Parathyroid adenoma (tissue), 2 donors: ENCODE measurements around the gene CPE.

Experiments
- H2AFZ ChIP-seq: fragments of 300-600 bp; sonication (generic); one replicate; pipeline ENCODE4 v1.7.0; 2017; ENCODE audit warnings: antibody characterized with exemption, mild to moderate bottlenecking
- H3K27ac ChIP-seq: fragments of 300-600 bp; sonication (generic); one replicate; pipeline ENCODE4 v1.7.0; 2017
- H3K27me3 ChIP-seq: fragments of 300-600 bp; sonication (generic); one replicate; pipeline ENCODE4 v1.7.0; 2017; ENCODE audit warnings: low read length; ENCODE audit not compliant: control insufficient read depth, insufficient read depth
- H3K36me3 ChIP-seq: fragments of 300-600 bp; sonication (generic); one replicate; pipeline ENCODE4 v1.7.0; 2017; ENCODE audit warnings: low read length; ENCODE audit not compliant: control insufficient read depth, insufficient read depth
- H3K4me1 ChIP-seq: fragments of 300-600 bp; sonication (generic); one replicate; pipeline ENCODE4 v1.7.0; 2017; ENCODE audit warnings: control low read depth
- H3K4me2 ChIP-seq: fragments of 300-600 bp; sonication (generic); one replicate; pipeline ENCODE4 v1.7.0; 2017; ENCODE audit warnings: low read length
- H3K4me3 ChIP-seq: fragments of 300-600 bp; sonication (generic); one replicate; pipeline ENCODE4 v1.7.0; 2017; ENCODE audit warnings: low read depth, low read length
- H3K79me2 ChIP-seq: fragments of 300-600 bp; sonication (generic); one replicate; pipeline ENCODE4 v1.7.0; 2017; ENCODE audit warnings: control low read depth
- H3K9ac ChIP-seq: fragments of 300-600 bp; sonication (generic); one replicate; pipeline ENCODE4 v1.7.0; 2017; ENCODE audit warnings: mild to moderate bottlenecking
- H3K9me3 ChIP-seq: fragments of 300-600 bp; sonication (generic); one replicate; pipeline ENCODE4 v1.7.0; 2017; ENCODE audit warnings: low read length; ENCODE audit not compliant: control insufficient read depth
- CTCF ChIP-seq: fragments of 300-600 bp; sonication (generic); IDR thresholded peaks from one replicate; pipeline ENCODE4 v1.7.0; 2017; ENCODE audit warnings: antibody characterized with exemption, mild to moderate bottlenecking
- donor health status: primary hyperparathyroidism.

Gene CPE

GRCh38 chr4:165369522-165369921 is 9.3 kb upstream of the CPE start:
- Histone ChIP-seq H3K79me2 (no peaks in the 10 kb centered on the region), H3K9ac (no peak overlapping the region), H3K4me1 (no peaks in the 10 kb centered on the region), H3K4me2 (no peak overlapping the region), H2AFZ (no peak overlapping the region), H3K27ac (no peak overlapping the region), H3K4me3 (no peak overlapping the region), H3K27me3 (no peaks in the 10 kb centered on the region), H3K9me3 (no peaks in the 10 kb centered on the region), H3K36me3 (no peaks in the 10 kb centered on the region)
- no peak for TF ChIP-seq CTCF

DNA sequence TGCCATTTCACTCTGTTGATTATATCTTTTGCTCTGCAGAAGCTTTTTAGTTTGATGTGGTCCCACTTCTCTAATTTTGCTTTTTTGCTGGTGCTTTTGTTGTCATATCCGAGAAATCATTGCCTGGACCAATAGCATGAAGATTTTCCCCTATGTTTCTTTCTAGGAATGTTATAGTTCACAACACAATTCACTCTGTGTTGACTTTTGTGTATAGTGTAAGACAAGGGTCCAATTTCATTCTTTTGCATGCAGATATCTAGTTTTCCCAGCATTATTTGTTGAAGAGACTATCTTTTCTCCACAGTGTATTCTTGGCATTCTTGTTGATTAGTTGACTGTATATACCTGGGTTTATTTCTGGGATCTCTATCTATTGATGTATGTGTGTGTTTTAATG is 8.3 kb upstream of the CPE start:
- no peak overlapping the region for H3K4me3 ChIP-seq
- H2AFZ ChIP-seq, result no peak overlapping the region
- TF ChIP-seq CTCF, result no peak
- H3K9me3 ChIP-seq, result no peaks in the 10 kb centered on the region
- no peak overlapping the region for H3K9ac ChIP-seq
- no peaks in the 10 kb centered on the region for H3K4me1 ChIP-seq
- no peak overlapping the region for H3K4me2 ChIP-seq
- H3K36me3 ChIP-seq, result no peaks in the 10 kb centered on the region
- H3K27ac ChIP-seq, result no peak overlapping the region
- H3K27me3 ChIP-seq, result no peaks in the 10 kb centered on the region
- H3K79me2 ChIP-seq, result no peaks in the 10 kb centered on the region

- H2AFZ ChIP-seq, result no peak overlapping the region
- no peak overlapping the region for H3K9ac ChIP-seq
- H3K27ac ChIP-seq, result no peak overlapping the region
- H3K4me1 ChIP-seq, result peaks cover 2% of the 10 kb centered on the region
- no peak for TF ChIP-seq CTCF
- no peaks in the 10 kb centered on the region for H3K36me3 ChIP-seq
- H3K9me3 ChIP-seq, result no peaks in the 10 kb centered on the region
- no peak overlapping the region for H3K4me3 ChIP-seq
- no peak overlapping the region for H3K4me2 ChIP-seq
- H3K27me3 ChIP-seq, result no peaks in the 10 kb centered on the region
- no peaks in the 10 kb centered on the region for H3K79me2 ChIP-seq
These were observed 3.3 kb upstream of the CPE start for GRCh38 chr4:165375465-165375864.

DNA sequence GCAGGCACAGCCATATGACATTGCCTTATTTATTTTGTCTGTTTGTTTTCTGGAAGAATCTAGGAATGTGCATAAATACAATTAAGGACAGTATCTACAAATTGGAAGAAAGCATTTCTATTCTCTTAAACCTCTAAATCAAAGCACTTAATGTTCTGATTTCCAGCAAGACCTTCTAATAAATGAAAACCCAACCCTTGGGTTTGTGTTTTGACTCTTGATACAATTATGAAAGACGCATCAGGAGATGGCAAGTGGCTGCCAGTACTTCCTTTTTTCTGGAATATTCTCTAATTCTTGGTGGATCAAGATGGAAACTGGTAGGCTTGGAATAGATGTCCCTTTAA is 437 bp upstream of the CPE start:
- no peak for TF ChIP-seq CTCF
- Histone ChIP-seq H2AFZ (peak overlapping the region; percentile 91), H3K9me3 (no peaks in the 10 kb centered on the region), H3K9ac (no peak overlapping the region), H3K4me2 (peak overlapping the region; percentile 67), H3K4me3 (peak overlapping the region; percentile 50), H3K27me3 (no peaks in the 10 kb centered on the region), H3K27ac (peak overlapping the region; percentile 76), H3K36me3 (no peaks in the 10 kb centered on the region), H3K4me1 (peaks cover 3% of the 10 kb centered on the region), H3K79me2 (no peaks in the 10 kb centered on the region)

DNA sequence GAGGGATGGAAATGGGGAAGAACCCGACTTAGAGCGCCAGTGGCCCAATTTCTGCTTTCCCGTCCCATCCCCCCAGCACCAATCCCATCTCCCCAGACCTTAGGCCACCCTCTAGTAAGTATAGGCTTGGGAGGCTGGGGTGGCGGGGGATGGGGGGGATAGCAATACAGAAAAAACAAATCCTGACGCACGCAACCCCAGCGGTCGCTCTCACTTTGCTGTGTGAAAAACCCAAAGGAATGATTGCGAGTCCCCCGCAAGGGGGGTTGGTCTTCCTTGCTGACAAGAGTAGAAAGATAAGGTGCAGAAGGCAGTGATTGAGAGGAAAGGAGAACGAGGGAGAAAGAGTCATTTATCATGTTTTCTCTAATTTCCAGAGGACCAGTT is 863 bp downstream of the CPE start:
- Histone ChIP-seq H3K4me1 (peaks cover 3% of the 10 kb centered on the region), H3K27ac (peak overlapping the region; percentile 76), H3K9me3 (no peaks in the 10 kb centered on the region), H3K4me2 (peak overlapping the region; percentile 67), H3K4me3 (peak overlapping the region; percentile 12), H3K27me3 (no peaks in the 10 kb centered on the region), H3K9ac (no peak overlapping the region), H3K79me2 (no peaks in the 10 kb centered on the region), H2AFZ (peak overlapping the region; percentile 91), H3K36me3 (no peaks in the 10 kb centered on the region)
- no peak for TF ChIP-seq CTCF
